GM21717 (cell line): ENCODE data around the gene EHMT1.

Experiments
- ATAC-seq: cut with Tn5 transposase; IDR thresholded peaks from one replicate; pipeline ENCODE4 v1.9.1; 2021; ENCODE audit warnings: mild to moderate bottlenecking, moderate library complexity; ENCODE audit not compliant: unreplicated experiment

The EHMT1 gene

DNA sequence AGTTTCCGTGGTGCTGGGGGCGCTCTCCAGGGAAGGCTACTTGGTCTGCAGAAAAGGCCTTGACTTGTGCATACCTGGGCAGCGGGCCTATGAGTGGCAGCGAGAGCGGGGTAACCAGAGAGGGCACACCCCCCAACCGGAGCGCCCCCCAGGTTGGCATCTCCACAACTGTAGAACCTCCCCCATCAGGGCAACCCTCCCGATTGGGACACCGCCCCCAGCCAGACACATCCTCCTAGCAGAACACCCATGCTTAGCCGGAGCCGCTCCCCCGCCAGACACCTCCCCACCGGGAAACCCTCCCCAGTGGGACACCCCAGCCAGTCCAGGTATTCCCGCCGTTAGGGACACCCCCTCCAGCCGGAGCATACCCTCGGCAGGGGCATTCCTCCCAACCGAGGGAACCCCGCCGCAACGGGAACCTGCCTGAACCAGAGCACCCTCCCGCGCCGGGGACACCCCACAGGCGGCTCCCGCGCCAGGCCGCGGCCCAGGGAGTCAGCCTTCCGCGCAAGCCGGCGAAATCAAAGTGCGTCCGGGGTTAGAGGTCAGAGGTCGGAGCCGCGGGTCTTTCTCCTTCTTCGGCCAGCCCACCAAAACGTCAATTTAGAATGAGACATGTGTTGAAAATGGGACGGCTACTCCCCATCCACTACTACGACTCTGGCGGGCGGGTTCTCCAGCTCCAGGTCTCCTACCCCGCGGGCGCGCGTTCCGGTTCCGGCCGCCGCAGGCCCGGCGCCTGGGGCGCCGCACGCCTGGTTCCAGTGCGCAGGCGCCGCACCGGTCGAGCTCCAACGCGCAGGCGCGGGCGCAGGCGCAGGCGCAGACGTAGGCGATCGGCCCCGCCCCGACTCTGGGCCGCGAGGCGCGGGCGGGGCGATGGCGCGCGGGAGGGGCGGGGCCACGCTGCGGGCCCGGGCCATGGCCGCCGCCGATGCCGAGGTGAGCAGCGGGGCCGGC, at the start of gene EHMT1:
Gene EHMT1 (plus strand): TSS at position 901 of the 963 bp plus-strand sequence. CDS start 24 bp downstream, at position 925.
- ATAC-seq, result peak; percentile 43

DNA sequence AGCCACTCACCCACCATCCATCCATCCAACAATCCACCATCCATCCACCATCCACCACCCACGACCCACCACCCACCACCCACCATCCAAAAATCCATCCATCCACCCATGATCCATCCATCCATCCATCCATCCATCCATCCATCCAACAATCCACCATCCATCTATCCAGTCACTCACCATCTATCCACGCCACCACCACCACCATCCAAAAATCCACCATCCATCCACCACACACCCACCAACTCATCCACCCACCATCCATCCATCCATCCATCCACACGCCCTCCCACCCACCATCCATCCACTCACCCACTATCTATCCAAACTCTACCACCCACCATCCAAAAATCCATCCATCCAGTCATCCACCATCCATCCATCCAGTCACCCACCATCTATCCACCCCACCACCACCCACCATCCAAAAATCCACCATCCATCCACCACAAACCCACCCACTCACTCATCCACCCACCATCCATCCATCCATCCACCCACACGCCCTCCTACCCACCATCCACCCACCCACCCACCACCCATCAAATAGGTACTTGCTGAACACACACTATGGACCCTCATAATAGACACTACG, 49.1 kb upstream of the EHMT1 start:
- ATAC-seq, result no peak

DNA sequence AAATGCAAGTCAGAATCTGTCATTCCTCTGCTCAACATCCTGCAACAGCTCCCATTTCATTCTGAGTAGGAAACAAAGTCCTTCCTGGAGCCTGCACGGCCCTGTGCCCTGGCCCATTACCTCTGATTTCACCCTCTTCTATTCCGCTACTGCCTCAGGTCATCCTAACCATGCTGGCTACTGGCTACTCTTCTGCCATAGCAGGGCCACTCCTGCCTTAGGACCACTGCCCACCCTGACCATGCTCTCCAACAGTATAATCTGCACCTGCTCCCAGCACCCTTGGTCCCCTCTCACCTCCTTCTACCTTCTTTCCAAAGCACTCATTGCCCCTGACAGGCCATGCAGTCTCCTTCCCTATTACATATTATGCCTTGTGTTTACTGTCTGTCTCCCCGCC, 48.2 kb upstream of the EHMT1 start:
- ATAC-seq, result no peak

DNA sequence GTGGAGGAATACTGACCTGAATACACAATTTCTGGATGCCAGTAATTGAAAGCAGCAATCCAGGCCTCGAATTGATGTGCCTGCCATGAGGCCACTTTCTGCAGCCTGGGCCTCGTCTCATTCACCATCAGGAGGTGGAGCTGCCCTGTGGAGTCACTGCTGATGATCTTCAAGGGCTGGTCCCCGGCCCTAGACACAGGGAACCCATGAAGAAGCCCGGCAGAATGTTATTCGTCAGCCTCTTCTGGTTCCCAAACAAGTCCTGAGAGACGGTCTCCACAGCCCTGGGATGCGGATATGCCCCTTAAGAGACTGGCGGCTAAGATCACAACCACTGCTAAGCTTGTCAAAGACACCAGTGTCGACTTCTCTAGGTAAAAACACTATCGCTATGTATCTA, 44.6 kb upstream of the EHMT1 start:
- ATAC-seq, result no peak

DNA sequence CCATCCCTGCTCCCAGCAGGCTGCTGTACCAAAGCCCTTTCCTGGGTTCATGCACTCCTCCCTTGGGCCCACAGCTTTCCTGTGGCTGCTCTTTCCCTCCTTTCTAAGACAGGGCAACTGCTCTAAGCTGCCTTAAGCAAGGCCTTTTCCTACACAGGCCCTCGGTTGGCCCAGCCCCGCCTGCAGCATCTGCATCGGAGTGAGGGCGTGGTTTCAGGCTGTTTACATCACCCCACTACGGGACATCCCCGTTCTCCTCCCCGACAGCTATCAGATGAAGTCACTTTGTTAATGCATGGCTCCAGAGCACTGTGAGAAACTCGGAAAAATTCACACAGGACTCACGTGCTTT, 43.5 kb upstream of the EHMT1 start:
- no peak for ATAC-seq

DNA sequence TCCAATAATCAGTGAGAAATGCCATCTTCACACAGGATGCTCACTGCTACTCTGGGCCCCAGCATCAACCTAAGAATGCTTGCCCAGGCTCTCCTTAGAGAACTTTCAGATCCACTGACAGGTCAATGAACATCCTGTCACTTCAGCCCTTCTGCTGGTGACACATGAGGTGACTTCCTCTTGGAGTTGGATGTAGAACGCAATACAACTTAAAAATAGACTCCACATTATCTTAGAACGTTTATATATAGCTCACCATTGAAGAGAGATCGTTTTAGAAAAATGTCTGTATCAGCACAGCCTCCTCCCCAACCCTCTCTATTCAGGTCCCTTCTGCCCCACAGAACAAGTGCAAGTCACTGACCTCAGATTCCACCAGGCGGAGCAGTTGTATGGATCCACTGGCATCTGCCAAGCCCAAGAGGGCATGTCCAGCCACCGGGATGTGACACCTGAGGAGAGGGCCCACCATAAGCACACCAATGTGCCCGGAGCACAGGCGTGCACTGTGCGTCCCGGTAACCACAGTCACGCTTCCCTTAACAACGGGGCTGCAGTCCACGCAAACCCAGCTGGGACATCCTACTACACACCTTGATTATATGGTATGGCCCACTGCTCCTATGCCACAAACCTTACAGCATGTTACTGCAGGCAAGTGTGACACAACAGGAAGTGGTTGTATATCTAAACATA, 42.9 kb upstream of the EHMT1 start:
- no peak for ATAC-seq

DNA sequence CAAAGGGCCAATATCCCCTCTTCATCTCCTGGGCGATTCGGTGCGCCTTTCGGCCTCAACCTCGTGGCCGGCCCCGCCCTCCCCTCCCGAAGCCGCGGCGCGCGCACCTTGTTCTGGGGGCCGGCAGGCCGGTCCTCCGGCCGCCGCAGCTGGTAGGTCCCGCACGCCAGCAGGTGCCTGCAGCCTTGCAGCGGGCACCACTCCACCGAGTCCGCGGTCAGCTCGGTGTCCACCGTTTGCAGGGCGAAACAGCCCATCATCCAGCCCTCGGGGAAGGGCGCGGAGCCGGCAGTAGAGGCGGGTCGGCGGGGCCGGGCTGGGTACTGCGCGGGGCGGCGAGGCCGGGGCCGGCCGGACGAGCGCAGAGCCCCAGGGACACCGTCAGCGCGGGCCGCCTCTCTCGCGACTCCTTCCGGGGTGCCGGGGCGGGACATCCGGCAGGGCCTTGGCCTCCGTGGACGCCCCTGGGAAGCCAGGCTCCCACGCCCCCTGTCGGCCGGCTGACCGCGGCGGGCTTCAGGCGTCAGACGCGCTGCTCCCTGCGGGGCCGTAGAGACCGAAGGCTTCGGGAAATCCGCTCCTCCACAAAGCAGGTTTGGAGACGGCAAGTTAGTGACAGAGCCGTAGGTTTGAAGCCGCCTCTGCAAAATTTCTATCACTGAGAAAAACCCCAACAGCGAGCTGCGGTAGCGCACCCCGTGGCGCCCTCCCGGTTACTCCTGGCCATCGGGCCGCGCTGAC, 40.1 kb upstream of the EHMT1 start, which contains the start of gene DPH7:
Gene DPH7 (minus strand): TSS at position 408 of the 741 bp plus-strand sequence. CDS start 148 bp downstream, at position 260.
- ATAC-seq, result peak; percentile 78

DNA sequence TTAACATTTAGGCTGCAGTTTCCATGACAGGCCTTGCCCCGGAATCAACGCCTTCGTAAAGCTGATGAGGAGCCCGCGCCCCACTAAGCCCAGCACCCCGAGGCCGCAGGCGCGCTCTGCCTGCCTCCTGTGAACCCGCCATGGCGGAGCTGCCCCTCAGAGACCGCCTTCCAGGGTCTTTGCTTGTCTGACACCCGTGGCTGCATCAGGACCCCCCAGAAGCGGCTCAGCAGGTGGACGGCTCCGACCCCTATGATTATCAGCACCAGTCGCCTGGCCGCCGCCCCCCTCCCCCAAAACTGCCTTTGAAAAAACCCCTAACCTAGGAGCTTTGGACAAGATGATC, 39.6 kb upstream of the EHMT1 start:
- ATAC-seq, result no peak

DNA sequence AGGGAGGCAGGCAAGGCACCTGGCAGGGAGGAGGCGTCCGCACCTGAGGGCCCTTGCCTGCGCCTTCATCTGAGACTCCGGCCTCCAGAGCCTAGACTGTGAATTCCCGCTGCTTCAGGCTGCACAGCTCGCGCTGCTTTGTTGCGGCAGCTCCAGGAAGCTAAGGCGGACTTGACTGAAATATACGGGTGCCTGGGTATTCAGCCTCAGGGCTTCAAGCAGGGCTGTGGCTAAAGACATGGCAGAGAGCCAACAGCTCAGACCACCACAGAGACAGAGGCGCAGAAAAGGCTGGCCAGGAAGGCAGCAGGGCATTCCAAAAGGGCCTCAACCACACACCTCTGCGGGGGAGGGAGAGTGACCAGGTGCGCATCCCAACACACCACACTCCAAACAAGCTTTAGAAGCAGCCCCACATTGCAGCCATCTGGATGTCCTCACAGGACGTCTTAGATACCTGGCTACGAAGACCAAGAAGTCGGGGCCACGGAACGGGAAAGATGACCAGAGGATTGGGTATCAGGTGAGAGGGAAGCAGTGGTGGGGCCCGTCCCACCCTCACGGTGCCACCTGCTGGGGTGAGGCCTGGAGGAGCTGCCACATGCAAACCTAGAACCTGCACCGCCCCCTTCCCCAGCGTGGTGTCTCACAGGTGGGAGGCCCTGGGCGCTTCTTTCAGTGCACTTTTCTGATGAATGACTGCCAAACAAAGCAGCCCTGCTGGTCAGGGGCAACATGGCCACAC, 38.4 kb upstream of the EHMT1 start:
- no peak for ATAC-seq

DNA sequence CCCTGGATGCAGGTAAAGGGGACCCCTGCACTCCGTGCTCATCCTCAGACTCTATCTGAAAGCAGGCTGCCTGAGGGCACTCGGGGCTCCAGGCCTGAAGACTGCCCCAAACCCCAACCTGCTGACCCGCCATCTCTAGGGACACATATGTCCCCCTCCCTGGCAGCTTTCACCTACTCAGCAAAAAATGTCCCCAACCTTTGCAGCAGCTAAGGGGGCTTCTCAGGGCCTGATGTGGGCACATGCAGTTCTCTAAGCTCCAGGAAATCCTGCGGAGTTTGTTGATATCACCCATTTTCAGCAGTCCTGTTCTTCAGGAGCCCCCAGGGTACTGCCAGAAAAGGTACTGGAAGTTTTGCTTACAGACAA, 37.9 kb upstream of the EHMT1 start:
- ATAC-seq, result no peak

DNA sequence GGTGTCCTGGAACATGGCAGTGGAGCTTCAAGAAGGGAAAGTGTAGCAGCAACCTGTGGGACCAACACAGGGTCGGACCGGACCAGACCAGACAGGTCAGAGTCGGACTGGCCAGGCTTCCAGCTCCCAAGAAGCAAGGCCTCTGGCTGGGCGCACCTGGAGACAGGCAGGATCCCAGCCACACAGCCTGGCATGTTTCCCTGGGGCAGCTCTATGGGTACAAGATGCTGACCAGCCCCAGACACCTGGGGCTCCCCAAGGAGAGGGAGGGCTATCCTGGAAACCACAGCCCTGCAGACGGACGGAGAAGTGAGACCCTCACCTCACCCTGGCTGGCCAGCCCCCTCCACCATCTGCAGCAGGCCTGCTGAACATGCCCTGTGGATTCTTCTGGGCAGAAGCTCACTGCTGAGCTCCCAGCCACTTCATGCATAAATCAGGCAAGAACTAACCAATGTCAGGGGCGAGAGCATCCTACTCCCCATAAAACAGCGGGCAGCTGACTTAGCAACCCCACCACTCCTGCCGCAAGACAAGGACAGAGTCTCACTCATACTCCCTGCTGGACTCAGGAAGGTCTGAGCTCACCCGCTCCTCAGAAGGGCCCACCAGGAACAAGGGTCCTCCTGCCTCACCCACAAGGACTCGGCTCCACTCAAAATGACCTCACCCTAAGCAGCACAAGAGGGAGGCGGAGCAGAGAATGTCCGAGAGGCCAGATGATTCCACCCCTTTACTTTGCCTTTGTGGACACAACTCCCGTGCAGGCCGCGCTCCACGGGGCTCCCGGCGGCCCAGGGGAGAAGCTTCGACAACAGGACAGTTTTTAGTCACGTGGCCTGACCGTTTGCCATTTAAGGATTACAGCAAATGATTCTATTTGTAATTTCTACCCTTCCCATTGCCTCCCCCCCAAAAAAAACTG, 37.2 kb upstream of the EHMT1 start:
- ATAC-seq, result no peak

DNA sequence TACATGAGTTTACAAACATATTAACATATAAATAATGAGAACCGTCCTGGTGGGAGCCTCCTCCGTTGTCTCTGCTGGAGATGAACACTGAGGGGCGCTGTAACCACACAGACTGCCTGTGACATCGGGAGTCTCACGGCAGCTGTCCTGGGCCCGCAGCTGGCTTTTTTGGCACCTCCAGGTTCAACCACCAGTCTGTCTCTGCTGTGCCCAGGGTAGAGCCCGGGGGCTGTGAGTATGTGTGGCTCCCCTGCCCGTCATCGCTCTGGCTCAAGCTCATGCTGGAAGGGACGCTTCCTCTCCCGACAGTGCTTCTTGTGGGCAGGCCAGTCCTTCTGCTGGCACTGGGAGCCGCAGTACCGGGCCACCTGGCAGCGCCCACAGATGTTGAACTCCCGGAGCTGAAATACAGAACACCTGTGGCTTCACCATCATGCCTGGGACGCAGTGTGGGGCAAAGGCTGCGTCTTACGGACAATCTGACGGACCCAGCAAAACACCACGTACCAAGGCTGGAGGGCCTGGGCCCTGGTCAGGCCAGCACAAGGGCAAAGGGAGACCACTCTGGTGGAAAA, 36.4 kb upstream of the EHMT1 start:
- ATAC-seq, result no peak

DNA sequence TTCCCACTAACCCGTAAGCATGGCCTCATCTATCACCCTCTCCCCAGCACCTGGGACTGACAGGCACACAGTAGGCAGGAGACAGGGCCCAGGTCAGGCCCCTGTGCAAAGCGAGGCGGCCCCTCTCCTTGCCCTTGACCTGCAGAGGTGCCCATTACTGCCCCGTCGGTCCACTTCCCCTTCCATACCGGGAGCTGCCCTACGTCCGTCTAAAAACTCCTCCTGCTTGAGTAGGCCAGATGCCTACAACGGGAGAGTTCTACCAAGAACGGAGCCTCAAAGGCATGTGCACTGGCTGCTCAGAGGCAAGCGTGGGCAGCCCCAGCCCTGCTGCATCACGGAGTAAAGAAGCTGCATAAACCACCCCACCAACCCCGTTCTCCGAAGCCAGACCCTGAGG, 35.5 kb upstream of the EHMT1 start:
- no peak for ATAC-seq

DNA sequence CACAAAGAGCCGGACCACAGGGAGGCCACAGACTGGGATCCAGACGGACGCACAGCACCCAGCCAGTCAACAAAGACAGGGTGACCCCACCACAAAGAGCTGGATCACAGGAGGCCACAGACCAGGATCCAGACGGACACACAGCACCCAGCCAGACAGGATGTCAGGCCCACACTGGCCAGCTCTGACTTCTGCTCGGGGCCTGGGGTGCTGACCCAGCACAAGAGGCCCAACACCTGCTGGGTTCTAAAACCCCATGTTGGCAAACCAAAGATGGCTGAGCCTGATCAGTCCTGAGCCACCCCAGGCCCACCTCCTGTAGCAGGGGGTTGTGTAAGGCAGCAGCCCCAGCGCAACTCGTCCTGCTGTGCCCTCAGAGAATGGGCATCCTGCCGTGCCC, 34.8 kb upstream of the EHMT1 start:
- ATAC-seq, result no peak

DNA sequence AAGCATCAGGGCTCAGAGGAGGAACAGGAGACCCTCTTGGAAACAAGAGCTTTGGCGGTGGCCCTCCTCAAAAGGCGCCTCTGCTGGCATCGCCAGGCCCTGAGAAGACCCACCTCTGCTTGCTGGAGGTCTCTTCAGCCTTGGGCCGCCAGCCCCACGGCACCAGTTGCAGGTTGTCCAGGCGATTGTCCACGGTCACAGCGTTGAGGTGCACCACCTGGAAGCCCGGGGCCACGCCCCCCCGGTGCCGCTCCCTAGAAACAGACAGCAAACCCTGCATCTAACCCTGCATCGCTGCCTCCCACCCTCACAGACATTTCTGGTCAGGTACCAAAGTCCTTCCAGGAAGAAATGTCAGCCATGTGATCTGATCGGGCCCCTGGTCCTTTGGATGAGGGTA, 32.0 kb upstream of the EHMT1 start:
- ATAC-seq, result no peak

DNA sequence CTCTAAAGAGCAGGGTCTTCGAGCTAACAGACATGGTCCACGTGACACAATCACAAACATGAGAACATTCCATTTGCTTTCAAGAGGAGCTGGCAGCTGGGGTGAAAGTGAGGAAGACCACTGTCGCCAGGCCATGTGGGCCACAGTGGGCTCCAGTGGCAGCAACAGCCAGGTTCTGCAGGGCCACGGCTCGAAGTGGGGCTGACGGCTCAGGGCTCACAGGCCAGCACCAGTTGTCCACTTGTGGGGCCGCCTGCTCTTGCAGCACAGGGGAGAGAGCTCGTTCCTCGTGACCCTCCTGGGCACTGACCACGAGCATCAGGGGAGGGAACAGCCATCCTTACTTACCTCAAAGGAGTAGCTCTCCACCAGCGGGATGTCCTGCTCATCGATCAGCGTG, 30.5 kb upstream of the EHMT1 start:
- no peak for ATAC-seq

DNA sequence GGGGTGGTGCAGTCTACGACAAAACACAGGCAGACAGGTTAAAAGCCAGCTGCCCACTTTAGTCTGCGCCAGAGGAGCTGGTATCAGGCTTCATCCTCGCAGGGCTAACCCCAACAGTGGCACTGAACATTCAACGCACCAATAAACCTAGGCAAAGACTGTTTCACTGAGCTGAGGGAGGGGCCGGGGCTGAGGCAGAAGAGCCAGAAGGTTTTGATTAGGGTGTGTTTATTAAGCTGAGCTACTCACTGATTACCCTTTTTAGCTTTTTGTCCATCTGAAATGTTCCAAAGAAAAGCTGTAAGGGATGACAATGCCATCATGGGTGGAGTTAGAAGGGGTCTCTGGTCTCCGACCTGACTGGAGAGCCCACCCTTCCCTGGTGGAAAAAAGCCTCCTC, 29.9 kb upstream of the EHMT1 start:
- no peak for ATAC-seq

DNA sequence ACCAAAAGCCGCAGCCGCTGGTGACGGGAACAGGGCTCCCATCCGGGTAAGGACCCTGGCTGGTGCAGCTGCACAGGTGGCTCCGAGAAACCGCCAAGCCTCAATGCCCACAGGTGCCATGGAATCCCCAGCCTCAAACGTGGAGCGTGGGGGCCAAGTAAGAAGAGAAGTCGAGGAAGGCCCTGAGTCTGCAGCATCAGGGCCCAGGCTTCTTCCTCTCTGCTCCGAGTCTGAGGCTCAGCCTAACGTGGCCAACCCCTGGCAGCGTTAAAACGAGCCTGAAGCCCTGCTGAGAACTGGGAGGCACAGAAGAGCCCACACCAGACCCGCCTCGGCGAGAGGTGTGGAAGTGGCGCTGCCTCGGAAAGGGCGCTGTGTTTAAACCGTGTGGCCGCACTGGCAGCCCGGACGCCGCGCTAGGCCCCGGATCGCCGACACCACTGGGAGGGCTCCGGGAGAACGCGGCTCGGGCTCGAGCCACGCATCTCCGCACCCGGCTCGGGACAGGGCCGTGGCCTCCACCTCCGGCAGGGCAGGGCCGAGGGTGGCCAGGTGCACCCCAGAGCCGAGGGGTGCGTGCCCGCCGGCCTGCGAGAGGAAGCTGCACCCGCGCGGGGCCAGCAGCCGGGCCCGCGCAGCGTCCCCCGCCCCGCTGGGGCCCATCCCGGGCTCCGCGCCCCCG, 29.2 kb upstream of the EHMT1 start:
- ATAC-seq, result peak; percentile 15

DNA sequence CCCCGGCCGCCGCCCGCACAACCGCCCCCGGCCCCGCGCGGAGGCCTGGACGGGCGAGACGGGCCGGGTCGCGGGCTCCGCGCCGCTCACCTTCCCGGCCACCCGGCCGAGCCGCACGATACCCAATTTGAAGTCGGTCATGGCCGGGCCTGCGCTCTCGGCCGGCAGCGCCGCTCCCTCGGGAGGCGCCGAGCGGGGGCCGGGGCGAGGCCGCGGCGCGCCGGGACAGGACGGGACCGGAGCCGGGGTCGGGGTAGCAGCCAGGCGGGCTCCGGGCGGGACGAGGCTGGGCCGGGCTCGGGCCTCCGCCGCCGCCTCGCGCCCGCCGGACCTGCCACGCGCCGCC, 28.7 kb upstream of the EHMT1 start:
- ATAC-seq, result no peak
